SK-N-MC (cell line): ENCODE measurements around the gene LRRC17.

ENCODE experiments used
- EZH2 ChIP-seq: fragments of 200-600 bp; sonication (generic); IDR thresholded peaks from one replicate; pipeline ENCODE4 v1.6.1; 2017; ENCODE audit warnings: antibody characterized with exemption
- FOXP2 ChIP-seq: optimal IDR thresholded peaks from 2 replicates; pipeline ENCODE3; 2011; ENCODE audit warnings: mild to moderate bottlenecking, moderate library complexity; ENCODE audit not compliant: insufficient read depth; ENCODE audit errors: extremely low read length, control extremely low read depth
- POLR2AphosphoS5 ChIP-seq: IDR thresholded peaks from 2 replicates; pipeline ENCODE4 v1.6.1; 2012; ENCODE audit warnings: mild to moderate bottlenecking, low read depth, low read length, borderline replicate concordance

GRCh38 chr7:102888561-102889233 lies 24.1 kb upstream of the LRRC17 start:
- TF ChIP-seq EZH2 (no peak), FOXP2 (no peak), POLR2AphosphoS5 (no peak)
